ENCODE results near the gene APOBEC3H.
A peak's percentile ranks its signal among the peaks of the same experiment; 100 is the strongest.

The APOBEC3H gene

DNA sequence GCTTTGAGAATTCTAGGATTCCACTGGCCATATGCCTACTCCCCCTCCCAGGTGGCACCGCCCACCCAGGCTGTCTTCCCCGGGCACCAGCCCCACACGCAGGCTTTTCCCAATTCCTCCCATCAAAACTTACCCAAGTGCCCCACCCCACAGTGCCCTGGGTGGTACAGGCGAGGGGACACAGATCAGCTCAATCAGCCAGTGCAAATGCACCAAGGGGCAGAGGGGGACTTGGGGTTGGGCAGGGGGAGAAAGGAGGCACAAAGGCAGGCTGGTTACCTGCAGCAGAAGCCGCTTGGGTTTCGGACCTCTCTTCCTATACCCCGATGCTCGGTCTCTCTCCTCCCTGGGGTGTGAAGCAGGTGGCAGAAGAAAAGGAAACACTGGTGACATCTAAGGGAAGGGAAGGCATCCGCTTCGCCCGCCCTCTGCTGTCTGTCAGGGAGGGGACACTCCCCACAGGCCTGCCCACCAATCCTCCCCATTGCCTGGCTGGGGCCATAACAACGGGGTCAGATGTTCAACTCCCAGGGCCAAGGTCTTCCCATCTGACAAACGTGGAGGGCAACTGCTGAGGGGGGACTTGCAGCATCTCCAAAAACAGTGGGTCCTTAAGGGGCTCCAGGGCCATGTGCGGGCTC is 41.4 kb downstream of the APOBEC3H start:
- DNase-seq, result no peak

- DNase-seq, result no peak
Measured at GRCh38 chr22:39139933-39140332, 42.9 kb downstream of the APOBEC3H start.

DNA sequence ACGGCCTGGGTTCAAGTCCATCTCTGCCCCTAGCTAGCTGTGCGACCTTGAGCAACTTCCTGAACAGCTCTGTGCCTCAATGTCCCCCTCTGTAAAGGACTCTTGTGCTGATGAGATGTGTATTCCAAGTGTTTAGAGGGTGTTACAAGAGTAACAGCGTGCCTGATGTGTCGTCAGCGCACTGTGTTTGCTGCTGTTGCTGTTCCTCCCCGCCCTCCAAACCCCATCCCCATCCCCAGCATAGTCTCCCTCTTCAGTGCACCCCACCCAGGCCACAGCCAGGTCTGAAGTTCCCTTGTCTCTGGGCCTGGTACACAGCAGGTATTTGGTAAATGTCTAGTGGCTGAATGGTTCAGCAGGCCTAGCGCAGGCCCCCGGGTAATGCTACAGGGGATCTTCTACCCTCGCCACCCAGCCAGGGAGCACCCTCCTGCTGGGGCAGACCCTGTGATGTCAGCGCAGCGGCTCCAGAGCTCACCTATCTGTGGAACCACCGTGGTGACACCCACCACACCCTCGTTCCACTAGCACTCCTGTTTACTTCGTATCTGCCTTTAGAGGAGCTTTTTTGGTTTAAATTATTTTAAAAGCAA is 45.1 kb downstream of the APOBEC3H start:
- DNase-seq, result no peak

GRCh38 chr22:39144101-39144767 is 47.2 kb downstream of the APOBEC3H start:
- DNase-seq, result no peak

- DNase-seq, result no peak
Measured at GRCh38 chr22:39146256-39147101, 49.4 kb downstream of the APOBEC3H start.

DNA sequence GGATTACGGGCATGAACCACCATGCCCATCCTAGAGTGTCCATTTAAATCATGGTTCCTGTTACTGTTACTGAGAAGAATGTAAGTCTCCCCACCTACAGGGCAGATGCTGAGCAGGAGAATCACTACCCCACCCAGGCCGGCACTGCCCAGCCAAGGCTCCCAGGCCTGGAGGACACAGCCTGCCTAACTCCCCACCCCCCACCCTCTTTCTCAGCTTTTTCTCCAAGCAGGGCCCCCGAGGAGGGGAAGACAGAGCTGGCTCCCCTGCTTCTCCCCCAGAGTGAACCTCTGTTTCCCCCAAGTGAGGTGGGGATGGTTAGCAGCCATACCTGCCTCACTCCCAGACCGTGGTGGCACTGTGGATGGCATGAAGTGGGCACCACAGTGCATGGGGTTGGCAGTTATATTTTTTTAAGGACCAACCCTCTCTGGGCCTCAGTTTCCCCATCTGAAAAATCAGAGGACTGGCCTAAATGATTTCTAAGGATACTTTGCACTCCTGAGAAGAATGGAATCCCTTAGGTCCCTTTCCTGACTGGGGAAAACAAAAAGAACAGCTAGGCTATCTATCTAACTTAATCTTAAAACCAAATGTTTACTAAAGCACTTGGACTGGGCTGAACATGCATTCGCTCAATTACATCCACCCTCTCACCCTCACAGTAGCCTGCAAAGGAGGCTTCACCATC is 50.4 kb downstream of the APOBEC3H start:
- no peak for DNase-seq

DNA sequence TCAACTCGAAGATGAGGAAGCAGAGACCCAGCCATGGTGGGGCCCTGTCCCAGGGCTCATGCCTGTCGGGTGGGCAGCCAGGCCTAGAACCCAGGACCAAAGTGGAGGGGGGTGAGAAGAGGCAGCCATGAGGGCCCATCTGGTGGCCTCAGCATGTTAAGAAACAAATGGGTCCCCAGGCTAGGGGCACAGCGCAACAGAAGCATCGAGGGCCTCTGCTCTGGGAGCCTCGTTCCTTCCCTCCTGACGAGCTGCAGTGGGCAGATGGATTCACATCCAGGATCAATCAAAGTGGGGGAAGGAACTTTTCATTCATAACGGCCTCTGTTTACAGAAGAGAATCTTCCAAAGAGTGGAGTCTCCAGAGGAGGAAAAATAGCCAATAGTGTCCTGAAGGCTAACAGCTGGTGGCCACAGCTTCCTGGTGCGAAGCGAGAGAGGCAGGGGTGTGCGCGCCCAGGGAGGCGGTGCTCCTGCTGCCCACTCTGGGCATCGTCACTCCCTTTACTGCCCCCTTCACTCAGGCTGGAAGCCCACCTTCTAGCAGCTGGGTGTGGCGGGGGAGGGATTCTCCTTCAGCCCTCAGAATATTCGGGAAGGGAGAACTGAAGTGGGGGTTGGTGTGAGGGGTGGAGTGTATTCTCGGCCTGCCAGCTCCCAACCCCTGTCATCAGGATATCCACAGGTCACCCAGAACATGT is 51.1 kb downstream of the APOBEC3H start:
- DNase-seq, result no peak

GRCh38 chr22:39148727-39149535 is 51.9 kb downstream of the APOBEC3H start:
- no peak for DNase-seq

GRCh38 chr22:39149915-39150847 is 53.1 kb downstream of the APOBEC3H start:
- DNase-seq, result no peak

- DNase-seq, result no peak
Measured at GRCh38 chr22:39150848-39151215, 53.8 kb downstream of the APOBEC3H start.

DNA sequence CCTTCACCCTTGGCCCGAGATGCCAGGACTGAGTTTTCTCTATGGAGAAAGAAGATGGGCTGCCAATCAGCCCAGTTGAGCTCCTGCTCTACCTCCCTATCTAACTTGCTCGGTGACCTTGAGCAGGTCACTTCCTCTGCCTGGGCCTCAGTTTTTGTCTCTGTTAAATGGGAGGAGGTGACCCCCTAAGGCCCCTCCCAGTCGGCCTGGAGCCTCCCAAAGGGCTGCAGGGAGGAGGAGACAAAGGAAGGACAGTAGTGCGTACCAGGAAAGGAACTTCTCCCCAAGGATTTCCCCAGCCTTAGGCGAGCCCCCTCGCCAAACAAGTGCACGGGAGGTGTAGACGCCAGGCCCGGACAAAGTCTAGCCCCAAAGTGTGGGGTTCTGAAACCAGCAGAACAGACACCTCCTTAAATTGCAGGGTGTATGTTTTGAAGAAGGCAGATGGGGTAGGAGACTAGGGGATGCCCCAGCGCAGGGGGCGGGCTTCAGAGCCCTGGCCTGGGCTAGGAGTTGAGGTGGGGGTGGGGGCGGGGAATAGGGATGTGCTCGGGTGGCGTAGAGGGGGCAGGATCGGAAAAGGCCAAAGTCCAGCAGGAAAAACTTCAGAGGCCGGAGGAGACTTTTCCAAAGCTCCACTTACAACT is 54.4 kb downstream of the APOBEC3H start:
- DNase-seq, result no peak

GRCh38 chr22:39152024-39152510 is 55.0 kb downstream of the APOBEC3H start:
- no peak for DNase-seq

DNA sequence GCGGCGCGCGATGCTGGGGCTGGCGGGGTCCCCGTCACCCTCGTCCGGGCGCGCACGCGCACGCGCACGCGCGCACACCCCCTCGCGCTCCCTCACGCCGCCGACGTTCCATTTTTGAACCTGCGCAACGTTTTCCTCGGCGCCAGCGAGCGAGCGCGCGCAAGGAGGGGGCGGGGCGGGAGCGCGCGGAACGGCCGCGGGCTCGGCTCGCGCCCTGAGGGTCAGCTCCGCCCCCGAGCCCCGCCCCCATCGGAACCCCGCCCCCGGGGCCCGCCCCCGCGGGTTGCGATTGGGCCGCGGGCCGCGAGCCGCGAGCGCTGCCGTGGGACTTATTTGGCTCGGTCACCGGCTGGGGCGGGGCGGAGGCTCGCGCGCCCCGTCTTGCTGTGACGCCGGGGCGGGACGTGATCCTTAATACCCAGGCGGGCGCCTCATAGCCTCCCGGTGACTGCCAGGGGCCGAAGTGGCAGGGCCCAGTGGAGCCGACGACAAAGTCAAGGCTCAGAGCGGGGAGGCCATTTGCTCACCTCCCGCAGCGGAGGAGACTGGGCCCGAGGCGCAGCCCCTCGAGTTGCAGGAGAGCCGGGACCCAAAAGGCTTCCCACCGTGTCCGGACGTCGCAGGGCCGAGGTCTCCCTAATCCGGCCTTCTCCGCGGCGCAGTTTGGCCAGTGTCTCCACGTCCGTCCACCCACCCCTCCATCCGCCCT is 55.6 kb downstream of the APOBEC3H start, which contains the start of gene CBX7:
TSS of gene CBX7 (minus strand) at position 170 of the 709 bp plus-strand sequence. CDS start 236 bp downstream, outside the sequence.
- DNase-seq, result peak; percentile 47 to 86

GRCh38 chr22:39153220-39153717 is 56.2 kb downstream of the APOBEC3H start:
- DNase-seq, result no peak

All from NCI-H1930 (cell line).